Neural cell (in vitro differentiated cells): ENCODE data around the gene PHF5A. TPM values are rescaled to one million over a fixed set of nuclear protein-coding genes. Genes with fewer than 3 reads are reported as not detected.

Experiments
- H2AFZ ChIP-seq: fragments of 200-600, 300-800 bp; sonication (generic), shearing (Covaris generic); 2 replicates; pipeline ENCODE4 v1.6.0; 2014; ENCODE audit warnings: low read depth, mild to moderate bottlenecking, antibody characterized with exemption, low read length, moderate library complexity
- H3F3A ChIP-seq: fragments of 200-600 bp; shearing (Covaris generic); 2 replicates; pipeline ENCODE4 v1.6.1; 2016; ENCODE audit warnings: mild to moderate bottlenecking, moderate library complexity, mixed read lengths, antibody characterized with exemption, low read length; ENCODE audit not compliant: insufficient read depth, poor library complexity, severe bottlenecking
- H3K27ac ChIP-seq: fragments of 200-600, 300-800 bp; sonication (generic), shearing (Covaris generic); 2 replicates; pipeline ENCODE4 v1.5.1; 2014; ENCODE audit warnings: mild to moderate bottlenecking, low read length, moderate library complexity
- H3K27me3 ChIP-seq: fragments of 300-800, 200-600 bp; sonication (generic), shearing (Covaris generic); 2 replicates; pipeline ENCODE4 v1.6.0; 2014; ENCODE audit warnings: mild to moderate bottlenecking, low read depth, low read length, moderate library complexity; ENCODE audit not compliant: insufficient read depth
- H3K36me3 ChIP-seq: fragments of 300-800, 200-600 bp; sonication (generic), shearing (Covaris generic); 2 replicates; pipeline ENCODE4 v1.5.1; 2014; ENCODE audit warnings: mild to moderate bottlenecking, antibody characterized with exemption, low read length, moderate library complexity; ENCODE audit not compliant: insufficient read depth
- H3K4me2 ChIP-seq: fragments of 300-800, 200-600 bp; sonication (generic), shearing (Covaris generic); 2 replicates; pipeline ENCODE4 v1.6.0; 2014; ENCODE audit warnings: mild to moderate bottlenecking, low read length
- H3K4me3 ChIP-seq: fragments of 300-800, 200-600 bp; sonication (generic), shearing (Covaris generic); 2 replicates; pipeline ENCODE4 v1.5.1; 2014; ENCODE audit warnings: mild to moderate bottlenecking, low read length, moderate library complexity
- H3K79me2 ChIP-seq: fragments of 200-600 bp; shearing (Covaris generic); replicated peaks from 2 replicates; pipeline ENCODE4 v1.6.0; 2014; ENCODE audit warnings: mild to moderate bottlenecking, low read length, moderate library complexity; ENCODE audit not compliant: insufficient read depth
- H3K9ac ChIP-seq: fragments of 300-800, 200-600 bp; sonication (generic), shearing (Covaris generic); 2 replicates; pipeline ENCODE4 v1.6.1; 2016; ENCODE audit warnings: mild to moderate bottlenecking, low read length, mixed read lengths
- H3K9me2 ChIP-seq: fragments of 200-600 bp; shearing (Covaris generic); 2 replicates; pipeline ENCODE4 v1.6.1; 2016; ENCODE audit warnings: mild to moderate bottlenecking, low read length, mixed read lengths; ENCODE audit not compliant: insufficient read depth
- H3K9me3 ChIP-seq: fragments of 200-600, 300-800 bp; sonication (generic), shearing (Covaris generic); 2 replicates; pipeline ENCODE4 v1.6.1; 2016; ENCODE audit warnings: mild to moderate bottlenecking, mixed run types, low read length, moderate library complexity, mixed read lengths
- H4K20me1 ChIP-seq: fragments of 200-600 bp; shearing (Covaris generic); 2 replicates; pipeline ENCODE4 v1.6.1; 2016; ENCODE audit warnings: mild to moderate bottlenecking, mixed run types; ENCODE audit not compliant: insufficient read depth
- EP300 ChIP-seq: fragments of 450-650 bp; conservative IDR thresholded peaks from 2 replicates; pipeline ENCODE4 v1.6.1; 2014; ENCODE audit warnings: antibody characterized with exemption, mild to moderate bottlenecking, moderate library complexity; ENCODE audit not compliant: poor library complexity, severe bottlenecking
- EZH2 ChIP-seq: fragments of 200-600, 300-800 bp; shearing (Covaris generic), sonication (generic); IDR thresholded peaks from 2 replicates; pipeline ENCODE4 v1.6.1; 2014; ENCODE audit warnings: antibody characterized with exemption, low read length, borderline replicate concordance, mild to moderate bottlenecking; ENCODE audit not compliant: insufficient read depth, poor library complexity, severe bottlenecking
- POLR2AphosphoS5 ChIP-seq: IDR thresholded peaks from 2 replicates; pipeline ENCODE4 v1.6.1; 2012
- RAD21 ChIP-seq: fragments of 450-650 bp; conservative IDR thresholded peaks from 2 replicates; pipeline ENCODE4 v1.6.1; 2014; ENCODE audit warnings: antibody characterized with exemption, mild to moderate bottlenecking, moderate library complexity
- SMC3 ChIP-seq: fragments of 450-650 bp; conservative IDR thresholded peaks from 2 replicates; pipeline ENCODE4 v1.6.1; 2014; ENCODE audit warnings: antibody characterized with exemption, mild to moderate bottlenecking, moderate library complexity; ENCODE audit not compliant: poor library complexity
- TAF1 ChIP-seq: IDR thresholded peaks from 2 replicates; pipeline ENCODE4 v1.6.1; 2012; ENCODE audit warnings: low read depth
- polyA plus RNA-seq: library from polyadenylated mRNA; depleted of rRNA; stranded (reverse); fragments of >200 nt; gene quantifications from 2 replicates; pipeline ENCODE4 v1.2.3, GENCODE V29; 2014
- TF ChIP-seq, protein P1 (sequence below): IDR thresholded peaks from 2 replicates; pipeline ENCODE4 v1.6.1; 2012; ENCODE audit warnings: borderline replicate concordance
- TF ChIP-seq, protein P2 (sequence below): fragments of 450-650 bp; IDR thresholded peaks from 2 replicates; pipeline ENCODE4 v1.5.1; 2014; ENCODE audit warnings: antibody characterized with exemption, mild to moderate bottlenecking, moderate library complexity; ENCODE audit not compliant: poor library complexity, severe bottlenecking

Gene PHF5A
- polyA plus RNA-seq, 1 donor from 2014 or later, result 148 TPM

DNA sequence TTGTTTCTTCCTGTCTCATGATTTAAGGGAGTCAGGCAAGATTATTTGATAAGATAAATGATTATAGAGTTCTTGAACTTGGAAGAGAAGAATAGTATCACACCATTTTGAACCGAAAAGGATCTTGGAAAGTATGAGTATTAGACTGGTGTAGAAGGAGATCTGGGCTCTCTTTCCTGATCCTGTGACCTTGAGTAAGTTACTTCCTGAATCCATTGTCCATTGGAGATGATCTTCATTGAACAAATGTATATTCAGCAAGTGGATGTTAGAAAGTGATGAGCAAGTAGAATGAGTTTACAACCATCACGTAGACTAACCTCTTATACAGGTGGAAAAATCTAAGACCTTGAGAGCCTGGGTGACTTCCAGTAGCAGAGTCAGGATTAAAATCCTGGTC is 2.4 kb upstream of the PHF5A start:
- Histone ChIP-seq H3K9ac (no peak overlapping the region), H3K9me2 (no peaks in the 10 kb centered on the region), H3K27me3 (no peaks in the 10 kb centered on the region), H2AFZ (no peak overlapping the region), H3K36me3 (no peaks in the 10 kb centered on the region), H3K4me3 (peak overlapping the region; percentile 98), H3K27ac (no peak overlapping the region), H3K9me3 (no peaks in the 10 kb centered on the region), H3K79me2 (peaks cover 78% of the 10 kb centered on the region), H3F3A (no peaks in the 10 kb centered on the region), H4K20me1 (no peaks in the 10 kb centered on the region), H3K4me2 (no peak overlapping the region)
- TF ChIP-seq SMC3, result no peak
- no peak for TF ChIP-seq EP300
- TF ChIP-seq TAF1, result no peak
- TF ChIP-seq, protein P1, sequence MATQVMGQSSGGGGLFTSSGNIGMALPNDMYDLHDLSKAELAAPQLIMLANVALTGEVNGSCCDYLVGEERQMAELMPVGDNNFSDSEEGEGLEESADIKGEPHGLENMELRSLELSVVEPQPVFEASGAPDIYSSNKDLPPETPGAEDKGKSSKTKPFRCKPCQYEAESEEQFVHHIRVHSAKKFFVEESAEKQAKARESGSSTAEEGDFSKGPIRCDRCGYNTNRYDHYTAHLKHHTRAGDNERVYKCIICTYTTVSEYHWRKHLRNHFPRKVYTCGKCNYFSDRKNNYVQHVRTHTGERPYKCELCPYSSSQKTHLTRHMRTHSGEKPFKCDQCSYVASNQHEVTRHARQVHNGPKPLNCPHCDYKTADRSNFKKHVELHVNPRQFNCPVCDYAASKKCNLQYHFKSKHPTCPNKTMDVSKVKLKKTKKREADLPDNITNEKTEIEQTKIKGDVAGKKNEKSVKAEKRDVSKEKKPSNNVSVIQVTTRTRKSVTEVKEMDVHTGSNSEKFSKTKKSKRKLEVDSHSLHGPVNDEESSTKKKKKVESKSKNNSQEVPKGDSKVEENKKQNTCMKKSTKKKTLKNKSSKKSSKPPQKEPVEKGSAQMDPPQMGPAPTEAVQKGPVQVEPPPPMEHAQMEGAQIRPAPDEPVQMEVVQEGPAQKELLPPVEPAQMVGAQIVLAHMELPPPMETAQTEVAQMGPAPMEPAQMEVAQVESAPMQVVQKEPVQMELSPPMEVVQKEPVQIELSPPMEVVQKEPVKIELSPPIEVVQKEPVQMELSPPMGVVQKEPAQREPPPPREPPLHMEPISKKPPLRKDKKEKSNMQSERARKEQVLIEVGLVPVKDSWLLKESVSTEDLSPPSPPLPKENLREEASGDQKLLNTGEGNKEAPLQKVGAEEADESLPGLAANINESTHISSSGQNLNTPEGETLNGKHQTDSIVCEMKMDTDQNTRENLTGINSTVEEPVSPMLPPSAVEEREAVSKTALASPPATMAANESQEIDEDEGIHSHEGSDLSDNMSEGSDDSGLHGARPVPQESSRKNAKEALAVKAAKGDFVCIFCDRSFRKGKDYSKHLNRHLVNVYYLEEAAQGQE, result no peak
- TF ChIP-seq, protein P2, sequence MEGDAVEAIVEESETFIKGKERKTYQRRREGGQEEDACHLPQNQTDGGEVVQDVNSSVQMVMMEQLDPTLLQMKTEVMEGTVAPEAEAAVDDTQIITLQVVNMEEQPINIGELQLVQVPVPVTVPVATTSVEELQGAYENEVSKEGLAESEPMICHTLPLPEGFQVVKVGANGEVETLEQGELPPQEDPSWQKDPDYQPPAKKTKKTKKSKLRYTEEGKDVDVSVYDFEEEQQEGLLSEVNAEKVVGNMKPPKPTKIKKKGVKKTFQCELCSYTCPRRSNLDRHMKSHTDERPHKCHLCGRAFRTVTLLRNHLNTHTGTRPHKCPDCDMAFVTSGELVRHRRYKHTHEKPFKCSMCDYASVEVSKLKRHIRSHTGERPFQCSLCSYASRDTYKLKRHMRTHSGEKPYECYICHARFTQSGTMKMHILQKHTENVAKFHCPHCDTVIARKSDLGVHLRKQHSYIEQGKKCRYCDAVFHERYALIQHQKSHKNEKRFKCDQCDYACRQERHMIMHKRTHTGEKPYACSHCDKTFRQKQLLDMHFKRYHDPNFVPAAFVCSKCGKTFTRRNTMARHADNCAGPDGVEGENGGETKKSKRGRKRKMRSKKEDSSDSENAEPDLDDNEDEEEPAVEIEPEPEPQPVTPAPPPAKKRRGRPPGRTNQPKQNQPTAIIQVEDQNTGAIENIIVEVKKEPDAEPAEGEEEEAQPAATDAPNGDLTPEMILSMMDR, result no peak
- no peak for TF ChIP-seq POLR2AphosphoS5
- TF ChIP-seq RAD21, result no peak

DNA sequence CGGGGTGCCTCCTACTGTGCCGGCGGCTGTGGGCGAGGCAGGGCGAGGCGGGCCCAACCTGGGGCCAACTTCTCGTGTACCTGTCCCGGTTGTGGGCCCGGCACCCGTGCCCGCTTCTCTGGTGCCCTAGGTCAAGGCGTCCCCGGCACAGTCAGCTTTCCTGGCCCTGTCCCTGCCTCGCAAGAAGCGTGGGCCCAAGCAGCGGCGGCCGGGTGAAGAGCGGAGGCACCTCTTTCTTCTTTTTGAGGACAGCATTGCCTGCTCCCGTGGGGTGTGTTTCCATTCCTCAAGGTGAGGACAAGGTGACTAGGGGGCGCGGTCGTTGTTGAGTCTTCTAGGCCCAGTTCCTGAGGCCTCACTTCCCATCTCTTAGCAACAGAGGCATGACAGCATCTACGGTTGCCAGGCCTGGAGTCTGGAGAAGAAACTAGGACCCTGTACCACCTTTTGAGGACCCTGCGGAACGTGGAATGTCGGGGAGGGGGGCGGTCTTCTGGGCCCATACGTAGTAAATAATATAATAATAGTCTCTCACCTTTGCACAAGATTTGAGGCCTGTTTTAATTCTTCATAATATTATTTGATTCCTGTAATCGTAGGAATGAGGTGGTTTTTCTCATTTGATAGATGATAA is 843 bp upstream of the PHF5A start:
- H4K20me1 ChIP-seq, result no peaks in the 10 kb centered on the region
- H3K79me2 ChIP-seq, result peaks cover 68% of the 10 kb centered on the region
- H3F3A ChIP-seq, result no peaks in the 10 kb centered on the region
- no peaks in the 10 kb centered on the region for H3K27me3 ChIP-seq
- TF ChIP-seq, protein P2, result no peak
- TF ChIP-seq POLR2AphosphoS5 (no peak), EZH2 (no peak), RAD21 (peak; percentile 13), TAF1 (peak; percentile 43), EP300 (no peak), SMC3 (peak; percentile 31)
- TF ChIP-seq, protein P1, result no peak
- peak overlapping the region; percentile 96 for H3K9ac ChIP-seq
- H3K36me3 ChIP-seq, result no peaks in the 10 kb centered on the region
- H3K9me3 ChIP-seq, result no peaks in the 10 kb centered on the region
- peak overlapping the region; percentile 98 for H3K4me3 ChIP-seq
- H3K9me2 ChIP-seq, result no peaks in the 10 kb centered on the region
- peak overlapping the region; percentile 98 for H3K4me2 ChIP-seq
- H3K27ac ChIP-seq, result peak overlapping the region; percentile 95
- H2AFZ ChIP-seq, result peak overlapping the region; percentile 60
